Prostate gland (tissue), 2 donors: ENCODE measurements around the gene ARFIP1.
A peak's percentile ranks its signal among the peaks of the same experiment; 100 is the strongest.

Source experiments
- CTCF ChIP-seq, 4 experiments: fragments of 200-600 bp in 2 of 4; fragments of 450-650 bp in 2 of 4; sonication (generic) in 2 of 4; IDR thresholded peaks; 1 replicate in 3 of 4; 2 replicates in 1 of 4; pipeline ENCODE4 v1.5.1; 2016 to 2019; ENCODE audit warnings: antibody characterized with exemption in 4 of 4, mild to moderate bottlenecking in 2 of 4, moderate library complexity in 2 of 4
- POLR2A ChIP-seq: fragments of 450-650 bp; IDR thresholded peaks from one replicate; pipeline ENCODE4 v1.6.1; 2016; ENCODE audit warnings: antibody characterized with exemption, mild to moderate bottlenecking
- POLR2AphosphoS5 ChIP-seq: sonication (generic); formaldehyde crosslinking; IDR thresholded peaks from one replicate; pipeline ENCODE4 v1.6.1; 2017; ENCODE audit warnings: antibody characterized with exemption

- TF ChIP-seq CTCF (IDR thresholded peaks at IDR 0.05) = peak in 3 of 4 experiments; percentile 43 to 70 (median 69)
- no peak for TF ChIP-seq POLR2A
- no peak for TF ChIP-seq POLR2AphosphoS5
These were observed 44.3 kb upstream of the ARFIP1 start for GRCh38 chr4:152735396-152735859.
